Fibroblast of peridontal ligament (primary cell): ENCODE results near the gene SNX12.

ENCODE experiments used
- DNase-seq: peaks from one replicate; pipeline ENCODE4 v3.0.0-alpha.2; 2010; ENCODE audit errors: extremely low read depth

SNX12 gene

GRCh38 chrX:71068044-71068918 is at the start of gene SNX12:
Gene SNX12 (minus strand): TSS chrX:71068334. CDS start chrX:71068306, 28 bp downstream.
- DNase-seq = peak; percentile 93

GRCh38 chrX:71117358-71117757 is 49.2 kb upstream of the SNX12 start:
- DNase-seq = no peak

GRCh38 chrX:71111921-71112431 is 43.8 kb upstream of the SNX12 start:
- DNase-seq = no peak

- no peak for DNase-seq
Measured at GRCh38 chrX:71111141-71111843, 43.2 kb upstream of the SNX12 start, which contains the start of gene IL2RG. Gene IL2RG (minus strand): TSS chrX:71111577. CDS start chrX:71111539, 38 bp downstream.

- no peak for DNase-seq
Measured at GRCh38 chrX:71109051-71109450, 40.9 kb upstream of the SNX12 start.

- DNase-seq = no peak
Measured at GRCh38 chrX:71107762-71108360, 39.7 kb upstream of the SNX12 start.

- DNase-seq = no peak
Measured at GRCh38 chrX:71107245-71107644, 39.1 kb upstream of the SNX12 start.

GRCh38 chrX:71106427-71106826 is 38.3 kb upstream of the SNX12 start, which contains the start of gene CXorf65:
Gene CXorf65 (minus strand): TSS chrX:71106740. CDS start chrX:71106556, 184 bp downstream.
- DNase-seq = no peak

- DNase-seq = no peak
Measured at GRCh38 chrX:71105628-71106027, 37.5 kb upstream of the SNX12 start.

- DNase-seq = no peak
Measured at GRCh38 chrX:71103110-71103983, 35.2 kb upstream of the SNX12 start.

- no peak for DNase-seq
Measured at GRCh38 chrX:71102292-71102691, 34.2 kb upstream of the SNX12 start.

- no peak for DNase-seq
Measured at GRCh38 chrX:71100581-71101505, 32.7 kb upstream of the SNX12 start.

GRCh38 chrX:71099736-71100135 is 31.6 kb upstream of the SNX12 start:
- DNase-seq = no peak

- DNase-seq = no peak
Measured at GRCh38 chrX:71098951-71099506, 30.9 kb upstream of the SNX12 start.

GRCh38 chrX:71098302-71098701 is 30.2 kb upstream of the SNX12 start:
- peak; percentile 17 for DNase-seq

GRCh38 chrX:71096760-71097032 is 28.6 kb upstream of the SNX12 start:
- DNase-seq = no peak

- no peak for DNase-seq
Measured at GRCh38 chrX:71095981-71096759, 28.0 kb upstream of the SNX12 start.

GRCh38 chrX:71095555-71095980 is 27.4 kb upstream of the SNX12 start, which contains the start of gene FOXO4:
Gene FOXO4 (plus strand): TSS chrX:71095851. CDS start chrX:71096529, 678 bp downstream.
- DNase-seq = peak; percentile 76

- no peak for DNase-seq
Measured at GRCh38 chrX:71095033-71095432, 26.9 kb upstream of the SNX12 start.
